Putamen (tissue), 1 donor: ENCODE measurements around the gene FBN2.

Experiments used
- DNase-seq: peaks from one replicate; pipeline ENCODE4 v3.0.0-alpha.2; 2016; ENCODE audit warnings: low spot score

FBN2 gene

DNA sequence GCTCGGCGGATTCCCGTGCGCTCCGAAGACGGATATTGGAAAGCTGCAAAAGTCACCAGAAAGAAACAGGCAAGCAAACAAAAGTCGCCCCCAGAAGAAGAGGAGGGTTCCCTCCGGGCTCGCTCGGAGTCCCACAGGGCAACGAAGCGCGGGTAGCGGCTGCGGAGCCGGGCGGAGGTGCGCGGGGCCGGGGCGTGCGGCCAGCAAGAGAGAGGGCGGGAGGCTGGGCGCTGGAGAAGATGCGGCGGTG lies at the start of gene FBN2:
TSS of gene FBN2 (minus strand) at position 246 of the 250 bp plus-strand sequence. CDS start 642 bp downstream, outside the sequence.
- no peak for DNase-seq

DNA sequence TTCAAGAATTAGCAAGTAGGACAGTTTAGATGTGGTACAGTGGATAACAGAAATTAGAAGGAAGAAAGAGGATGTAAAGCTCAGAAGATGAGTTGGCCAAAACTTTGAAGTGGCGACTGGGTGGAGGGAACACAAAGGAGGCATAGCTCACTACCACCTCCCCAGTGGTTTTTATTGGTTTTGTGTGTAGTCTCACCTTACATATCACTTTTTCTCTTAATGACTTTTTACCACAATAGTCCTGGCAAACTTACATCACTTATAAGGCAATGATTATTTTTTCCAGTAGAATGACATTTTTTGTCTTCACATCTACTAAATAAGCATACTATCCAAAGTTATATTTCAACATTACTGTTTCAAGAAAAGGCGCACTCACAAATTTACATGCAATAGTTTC lies 49.2 kb upstream of the FBN2 start:
- no peak for DNase-seq

DNA sequence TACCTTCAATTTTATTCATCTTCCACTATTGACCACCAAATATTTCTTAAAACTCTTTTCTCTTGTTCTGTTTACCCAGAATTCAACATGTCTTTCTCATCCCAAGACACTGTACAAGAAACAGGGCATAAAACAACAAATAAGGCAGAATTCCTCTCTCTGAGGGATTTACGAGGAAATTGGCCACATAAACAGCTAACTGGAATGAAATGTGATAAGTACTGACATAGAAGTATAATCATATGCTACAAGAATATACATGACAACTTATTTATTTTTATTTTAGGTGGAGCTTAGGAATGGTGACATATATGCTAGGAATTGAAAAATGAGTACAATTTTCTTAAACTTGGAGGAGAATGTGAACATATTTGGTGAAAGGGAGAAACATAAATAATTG lies 48.8 kb upstream of the FBN2 start:
- no peak for DNase-seq

DNA sequence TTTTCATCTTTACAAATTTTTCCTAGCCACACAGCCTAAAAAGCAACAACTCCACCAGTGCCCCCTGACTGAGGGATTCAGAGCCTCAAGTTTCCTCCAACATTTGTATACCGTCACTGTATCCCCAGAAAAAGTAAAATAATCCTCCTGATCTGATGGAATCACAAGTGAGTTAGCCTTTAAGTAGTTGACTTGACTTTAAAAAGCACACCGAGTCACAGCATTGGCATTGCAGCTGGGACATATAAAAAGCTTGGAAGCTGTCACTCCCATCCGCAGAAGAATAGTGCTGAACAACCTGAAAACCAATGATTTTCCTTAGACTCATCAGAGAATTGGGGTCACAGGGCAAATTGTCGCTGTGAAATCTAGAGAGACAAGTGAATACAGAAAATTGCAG lies 41.6 kb upstream of the FBN2 start:
- DNase-seq: no peak

DNA sequence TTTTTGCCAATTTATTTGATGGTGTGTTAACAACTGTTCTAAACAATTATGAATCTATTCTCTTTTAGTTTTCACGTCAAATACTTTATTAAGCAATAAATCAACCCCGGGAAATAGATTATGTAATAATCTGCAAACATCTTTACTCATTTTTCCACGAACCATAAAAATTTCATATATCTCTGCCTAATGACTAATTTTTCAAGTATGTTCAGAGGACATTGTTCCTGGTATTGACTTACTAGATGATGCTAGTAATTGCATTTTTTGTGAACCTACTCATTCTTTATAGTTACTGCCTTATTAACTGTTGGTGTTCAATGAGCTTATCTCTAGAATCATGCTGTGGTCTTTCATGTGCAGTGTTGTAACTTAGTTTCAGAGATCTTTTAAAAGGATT lies 41.0 kb upstream of the FBN2 start:
- no peak for DNase-seq

DNA sequence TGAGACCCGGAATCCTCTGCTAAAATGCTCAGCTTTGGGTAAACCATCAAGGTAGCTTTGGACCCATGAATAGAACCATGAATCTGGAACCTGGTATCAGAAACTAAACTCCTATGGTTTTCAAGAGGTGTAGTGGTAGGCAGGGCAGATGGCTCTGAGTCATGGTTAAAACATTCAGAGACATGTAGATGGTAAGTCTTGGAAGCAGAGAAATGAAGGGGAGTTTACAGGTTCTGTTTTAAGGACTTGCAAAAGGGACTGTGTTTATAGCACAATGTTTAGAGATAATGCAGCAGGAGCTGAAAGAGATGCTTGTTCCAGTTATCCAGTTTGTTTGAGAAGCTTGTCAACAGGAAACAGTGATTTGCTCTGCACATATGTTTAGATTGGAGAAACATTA lies 36.0 kb upstream of the FBN2 start:
- no peak for DNase-seq

DNA sequence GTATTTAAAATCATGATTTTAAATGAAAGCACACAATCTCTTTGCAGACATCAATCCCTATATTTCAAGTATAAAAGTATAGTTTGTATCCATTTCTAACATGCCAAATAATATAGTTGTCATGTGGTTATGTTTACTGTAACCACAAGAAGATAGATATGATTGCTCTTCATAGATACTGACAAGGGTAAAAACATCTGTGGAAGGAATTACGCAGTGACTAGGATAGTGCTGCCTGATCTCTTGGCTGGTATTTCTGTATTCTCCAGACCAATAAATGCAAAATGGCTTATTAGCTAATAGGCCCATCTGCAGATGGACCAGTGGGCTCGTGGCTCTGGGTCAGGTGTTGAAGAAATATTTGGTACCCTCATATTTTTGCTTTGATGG lies 34.9 kb upstream of the FBN2 start:
- DNase-seq: no peak

DNA sequence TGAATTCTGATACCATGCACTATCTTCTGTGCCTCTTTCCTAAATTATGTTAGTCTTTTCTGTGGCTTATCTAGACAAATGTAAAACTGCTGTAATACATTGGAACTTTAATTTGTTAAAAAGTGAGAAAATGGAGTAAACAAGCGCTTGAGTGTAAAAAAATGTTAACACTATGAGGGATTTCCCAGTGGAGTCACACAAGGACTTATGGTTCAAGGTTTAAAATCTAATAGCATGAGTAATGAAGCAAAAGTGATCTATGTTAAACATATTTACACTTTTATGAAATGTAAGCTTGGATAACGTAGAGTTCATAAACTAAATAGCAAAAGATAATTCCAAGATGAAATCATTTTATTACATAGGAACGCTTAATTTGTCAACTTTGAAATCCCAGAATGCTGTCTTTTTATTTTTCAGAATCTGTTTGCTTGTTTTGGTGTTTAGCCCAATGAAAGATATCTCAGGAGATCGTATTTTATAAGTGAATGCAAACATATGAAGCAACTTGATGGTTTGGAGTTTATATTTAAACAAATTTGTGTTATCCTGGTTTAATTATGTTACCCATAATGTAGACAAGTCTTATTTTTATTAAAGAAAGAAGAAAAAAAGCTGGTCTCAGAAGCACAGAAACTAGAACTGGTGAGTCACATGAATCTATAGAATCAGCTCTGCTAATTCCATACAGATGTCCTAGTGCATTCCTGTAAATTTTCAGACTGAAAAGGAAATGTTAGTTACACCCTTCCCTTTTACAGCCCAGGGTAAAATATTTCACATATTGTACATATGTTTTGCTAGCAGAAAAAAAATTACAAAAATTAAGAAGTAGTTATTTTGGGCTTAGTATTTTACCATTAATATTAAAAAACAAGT lies 34.2 kb upstream of the FBN2 start:
- no peak for DNase-seq

DNA sequence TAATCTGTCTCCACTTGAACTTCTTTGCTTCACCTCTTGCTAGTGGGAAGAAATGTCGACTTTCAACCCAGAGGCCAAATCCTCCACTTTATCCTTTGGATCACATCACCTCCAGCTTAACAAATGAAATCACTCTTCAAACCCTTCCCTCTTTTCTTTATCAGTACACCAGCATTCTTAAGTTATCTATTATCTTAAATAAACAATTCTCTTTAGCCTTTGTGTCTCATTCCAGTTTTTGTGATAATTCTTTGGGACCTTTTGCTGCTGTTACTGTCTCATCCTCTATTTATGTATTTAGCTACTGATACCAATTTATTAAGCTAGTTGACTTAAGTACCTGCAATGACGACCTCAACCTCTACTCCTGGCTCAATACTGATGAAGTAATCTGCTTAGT lies 28.1 kb upstream of the FBN2 start:
- DNase-seq: no peak

DNA sequence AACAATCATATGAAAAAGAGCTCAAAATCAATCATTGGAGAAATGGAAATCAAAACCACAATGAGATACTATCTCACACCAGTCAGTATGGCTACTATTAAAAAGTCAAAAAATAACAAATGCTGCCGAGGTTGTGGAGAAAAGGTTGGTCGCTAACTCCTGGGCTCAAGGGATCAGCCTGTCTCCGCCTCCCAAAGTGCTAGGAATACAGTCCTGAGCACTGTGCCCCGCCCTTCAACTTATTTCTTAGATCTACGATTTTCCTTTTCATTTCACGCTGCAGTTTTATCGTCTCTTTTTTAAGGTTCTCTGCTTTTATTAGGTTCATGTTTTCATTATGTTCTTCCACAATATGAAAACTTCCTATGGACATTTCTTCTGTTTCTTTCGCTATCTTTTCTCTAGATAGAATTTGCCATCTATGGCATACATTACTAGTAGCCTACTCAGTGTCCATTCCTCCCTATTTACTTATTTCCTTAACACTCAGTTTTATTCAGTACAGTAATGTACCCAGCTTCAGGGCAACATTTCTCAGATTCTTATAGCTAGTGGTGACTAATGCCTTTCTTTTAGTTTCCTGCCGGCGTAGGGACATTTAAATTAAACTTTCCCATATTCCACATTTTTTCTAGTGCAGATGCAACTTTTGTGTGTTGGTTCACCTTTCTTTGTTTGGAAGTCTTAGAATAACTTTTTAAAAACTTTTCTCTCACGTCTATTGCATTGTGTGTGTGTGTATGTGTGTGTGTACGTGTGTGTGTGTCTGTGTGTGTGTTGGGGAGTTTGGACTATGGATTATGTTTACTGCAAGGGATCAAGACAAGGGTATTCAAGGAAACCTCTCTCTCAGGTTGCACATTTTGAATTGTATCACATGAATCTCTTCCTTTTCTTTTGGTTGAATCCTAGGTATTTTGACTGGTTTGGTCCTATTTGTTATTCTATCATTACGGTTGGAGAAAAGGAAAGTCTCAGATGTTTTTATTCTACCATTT lies 21.6 kb upstream of the FBN2 start:
- no peak for DNase-seq

DNA sequence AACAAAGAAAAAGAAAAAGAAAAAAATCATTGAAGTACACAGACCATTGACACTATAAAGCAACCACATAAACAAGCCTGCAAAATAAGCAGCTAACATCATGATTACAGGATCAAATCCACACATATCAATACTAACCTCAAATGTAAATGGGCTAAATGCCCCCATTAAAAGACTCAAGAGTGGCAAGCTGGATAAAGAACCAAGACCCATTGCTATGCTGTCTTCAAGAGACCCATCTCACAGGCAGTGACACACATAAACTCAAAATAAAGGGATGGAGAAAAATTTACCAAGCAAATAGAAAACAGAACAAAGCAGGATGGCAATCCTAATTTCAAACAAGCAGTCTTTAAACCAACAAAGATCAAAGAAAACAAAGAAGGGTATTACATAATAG lies 15.7 kb upstream of the FBN2 start:
- no peak for DNase-seq

DNA sequence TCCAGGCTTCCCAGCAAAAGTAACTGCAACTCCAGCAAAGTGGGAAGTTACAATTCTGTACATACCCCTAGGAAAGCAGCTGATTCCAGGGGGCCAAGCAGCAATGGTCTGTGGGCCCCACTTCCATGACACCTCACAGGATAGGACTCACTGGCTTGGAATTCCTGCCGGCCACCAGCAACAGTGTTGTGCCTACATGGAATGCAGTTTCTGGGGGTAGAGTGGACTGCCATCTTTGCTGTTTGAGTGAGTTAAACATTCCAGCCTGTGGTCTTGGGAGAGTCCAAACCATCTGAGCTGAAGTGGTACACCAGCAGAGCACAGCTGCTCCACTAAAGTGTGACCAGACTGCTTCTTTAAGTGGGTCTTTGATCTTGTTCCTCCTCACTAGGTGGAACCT lies 13.4 kb upstream of the FBN2 start:
- no peak for DNase-seq

DNA sequence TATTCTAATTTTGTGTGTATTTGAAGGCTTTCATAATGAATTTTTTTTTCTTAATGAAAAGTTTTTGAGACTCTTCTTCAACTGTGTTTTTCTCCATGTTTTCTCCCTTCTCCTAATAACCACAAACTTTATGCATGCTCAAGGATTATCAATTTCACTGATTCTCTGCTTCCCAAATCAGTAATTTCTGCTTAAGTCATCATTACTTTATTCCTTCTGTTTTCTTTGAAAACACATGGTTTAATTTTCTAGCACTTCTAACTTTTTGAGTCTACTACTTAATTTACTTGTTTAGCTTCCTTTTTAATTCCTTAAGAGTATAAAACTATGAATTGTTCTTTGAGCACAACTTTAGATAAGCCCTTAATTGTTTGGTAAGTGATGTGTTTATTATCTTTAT lies 11.5 kb upstream of the FBN2 start:
- no peak for DNase-seq

DNA sequence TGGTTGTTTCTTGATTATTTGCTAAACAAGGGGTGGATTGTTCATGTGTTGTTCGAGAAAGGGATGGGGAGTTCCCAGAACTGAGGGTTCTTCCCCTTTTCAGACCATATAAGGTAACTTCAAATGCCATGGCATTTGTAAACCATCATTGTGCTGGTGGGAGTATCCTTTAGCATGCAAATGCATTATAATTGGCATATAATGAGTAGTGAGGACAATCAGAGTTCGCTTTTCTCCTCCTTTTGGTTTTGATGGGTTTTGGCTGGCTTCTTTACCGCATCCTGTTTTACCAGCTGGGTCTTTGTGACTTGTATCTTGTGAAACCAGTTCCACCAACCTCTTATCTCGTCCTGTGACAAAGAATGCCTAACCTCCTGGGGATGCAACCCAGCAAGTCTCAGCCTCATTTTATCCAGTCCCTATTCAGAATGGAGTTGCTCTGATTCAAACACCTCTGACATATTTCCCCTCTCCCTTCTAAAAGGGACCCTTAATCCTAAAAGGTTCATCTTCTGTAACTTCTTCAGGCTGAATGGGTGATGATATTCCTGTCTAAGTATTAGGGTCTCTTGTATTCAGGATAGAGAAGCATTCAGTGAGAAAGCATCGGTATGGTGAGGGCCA lies 8.7 kb upstream of the FBN2 start:
- no peak for DNase-seq

DNA sequence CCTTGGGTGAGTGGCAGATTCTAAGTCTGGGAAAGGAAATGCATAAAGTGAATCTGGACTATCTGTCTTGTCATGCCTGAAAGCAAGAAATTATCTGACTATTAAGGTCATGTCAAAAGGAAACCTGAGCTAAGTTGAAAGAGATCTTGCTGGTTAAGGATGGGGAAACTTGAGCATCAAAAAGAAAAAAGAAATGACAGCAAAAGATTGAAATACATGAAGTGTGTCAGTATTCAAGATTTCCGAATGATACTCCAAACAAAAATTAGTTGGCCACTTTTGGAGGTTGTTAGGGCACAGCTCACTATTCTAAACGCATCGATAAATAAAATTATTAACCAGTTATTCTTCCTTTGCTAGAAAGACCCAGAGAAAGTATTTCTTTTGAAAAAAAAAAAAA lies 3.3 kb upstream of the FBN2 start:
- DNase-seq: no peak

DNA sequence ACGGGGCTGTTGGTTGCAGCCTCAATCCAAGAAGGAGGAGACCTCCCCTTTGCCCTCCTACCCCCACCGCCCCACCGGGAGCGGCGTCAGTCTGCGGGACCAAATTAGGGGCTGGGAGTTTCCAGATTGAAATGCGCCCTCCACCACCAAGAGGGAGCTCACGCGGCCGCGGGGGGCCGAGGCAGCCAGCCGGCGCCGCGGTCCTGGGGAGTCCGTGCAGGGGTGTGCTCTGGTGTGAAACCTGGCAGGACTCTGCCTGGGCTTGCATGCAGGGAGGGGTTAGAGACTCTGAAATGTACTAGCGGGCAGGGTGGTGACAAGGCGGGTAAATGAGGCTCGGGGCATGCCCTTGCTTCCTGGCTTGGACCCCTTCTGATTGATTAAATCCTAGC lies 989 bp upstream of the FBN2 start:
- no peak for DNase-seq

DNA sequence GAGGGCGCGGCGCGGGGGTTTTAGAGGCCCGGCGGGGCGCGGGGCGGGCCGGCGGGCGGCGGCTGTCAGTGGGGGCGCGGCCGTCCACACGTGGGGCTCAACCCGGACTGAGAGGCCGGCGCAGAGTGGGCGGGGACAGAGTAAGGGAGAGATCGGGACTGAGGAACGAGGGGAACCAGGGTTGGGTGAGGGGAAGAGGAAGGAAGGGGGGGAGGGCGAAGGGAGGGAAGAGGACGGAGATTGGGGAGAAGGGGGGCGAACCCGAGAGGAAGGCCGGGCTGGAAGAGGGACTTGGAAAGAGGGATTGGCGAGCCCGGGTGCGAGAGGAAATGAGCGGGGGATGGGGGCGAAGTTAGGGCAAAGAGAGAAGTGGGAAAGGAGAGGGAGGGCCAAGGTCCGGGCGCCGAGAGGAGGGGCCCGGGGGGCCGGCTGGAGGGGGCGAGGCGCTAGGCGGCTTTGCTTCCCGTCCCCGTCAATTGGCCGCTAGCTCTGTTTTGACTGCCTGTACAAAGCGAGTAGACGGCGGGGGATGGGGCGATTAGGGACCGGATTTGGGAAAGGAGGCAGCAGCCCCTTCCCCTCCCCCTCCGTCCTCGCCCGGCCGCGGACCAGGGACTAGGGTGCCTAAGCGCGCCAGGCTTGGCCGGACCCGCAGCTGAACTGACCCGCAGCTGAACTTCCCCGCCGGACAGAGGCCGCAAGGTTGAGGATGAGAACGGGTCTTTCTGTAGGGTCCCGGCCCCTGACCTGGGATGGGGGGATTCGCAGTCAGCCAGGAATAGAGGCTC lies 399 bp upstream of the FBN2 start:
- no peak for DNase-seq

DNA sequence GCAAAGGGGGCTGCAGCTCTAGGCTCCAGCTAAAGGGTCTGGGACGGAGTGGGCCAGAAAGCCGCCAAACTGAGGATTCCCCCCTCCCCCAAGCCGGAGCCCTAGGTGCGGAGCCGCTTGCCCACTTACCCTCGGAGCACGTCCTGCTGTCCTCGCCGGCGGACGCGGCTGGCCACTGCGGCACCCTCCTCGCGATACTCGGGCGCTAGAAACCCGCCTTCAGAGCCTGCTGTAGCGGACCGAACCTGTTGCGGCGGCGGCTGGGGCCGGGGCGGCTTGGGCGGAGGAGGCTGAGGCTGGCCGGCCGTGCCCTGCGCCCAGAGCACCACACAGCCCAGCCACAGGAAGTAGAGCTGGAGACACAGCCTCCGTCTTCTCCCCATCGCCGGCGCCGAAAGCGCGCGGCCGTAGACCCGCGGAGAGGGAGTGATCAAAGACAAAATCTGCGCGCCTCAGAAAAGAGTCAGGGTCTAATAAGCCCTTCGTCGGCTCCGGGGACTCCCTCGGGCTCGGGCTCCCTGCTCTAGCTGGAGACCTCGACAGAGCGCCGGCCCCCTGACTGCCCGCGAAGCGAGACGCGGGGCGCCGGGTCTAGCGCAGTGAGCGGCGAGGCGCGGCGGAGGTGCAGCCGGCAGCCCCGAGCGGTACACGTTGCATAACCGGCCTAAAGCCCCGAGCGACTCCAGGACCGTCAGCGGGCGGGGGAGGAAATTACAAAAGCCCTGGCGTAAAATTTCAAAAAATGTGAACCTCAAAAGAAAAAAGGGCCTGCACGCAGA lies 635 bp downstream of the FBN2 start:
- no peak for DNase-seq

DNA sequence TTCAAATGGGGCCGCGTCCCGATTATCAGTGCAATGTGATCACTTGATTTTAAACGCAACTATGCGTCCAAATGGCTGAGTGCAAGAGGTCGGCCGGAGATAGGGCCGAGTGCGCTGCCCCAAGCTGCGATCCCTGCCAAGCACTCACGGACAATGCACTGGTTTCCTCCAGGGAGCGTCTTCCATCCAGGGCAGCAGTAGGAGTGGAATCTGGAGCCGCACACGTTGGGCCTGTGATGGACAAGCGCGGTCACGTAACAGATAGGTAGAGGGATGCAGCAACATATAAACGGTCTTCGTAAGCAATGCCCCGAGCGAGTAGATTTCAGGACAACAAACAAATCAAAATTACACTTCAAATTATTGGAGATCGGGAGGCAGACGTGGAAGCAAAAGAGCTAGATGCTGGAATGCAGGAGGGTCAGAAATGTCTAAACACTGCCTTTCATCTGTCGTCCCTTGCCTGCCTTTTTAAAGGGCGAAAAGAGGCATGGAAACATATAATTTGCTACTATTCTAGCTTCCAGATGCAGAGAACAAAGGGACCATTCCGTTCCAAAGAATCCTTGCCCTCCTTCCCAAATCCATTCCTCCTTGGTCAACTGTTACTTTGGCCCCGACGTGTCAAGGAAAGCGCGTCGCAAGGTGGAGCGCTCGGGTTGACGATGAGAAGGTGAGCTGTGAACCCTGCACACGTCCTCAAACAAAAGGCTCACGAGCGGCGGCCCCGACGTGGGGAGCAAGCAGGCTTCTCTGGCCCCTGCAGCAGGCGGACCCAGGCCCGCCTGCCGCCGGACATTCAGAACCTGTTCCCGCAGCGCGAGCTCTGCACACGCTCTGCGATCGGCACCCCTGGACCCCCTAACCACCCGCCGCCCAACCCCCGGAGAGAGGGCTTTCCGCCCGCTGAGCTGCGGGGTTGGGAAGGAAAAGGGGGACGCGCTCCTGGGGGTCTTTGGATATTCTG lies 1.5 kb downstream of the FBN2 start:
- no peak for DNase-seq

DNA sequence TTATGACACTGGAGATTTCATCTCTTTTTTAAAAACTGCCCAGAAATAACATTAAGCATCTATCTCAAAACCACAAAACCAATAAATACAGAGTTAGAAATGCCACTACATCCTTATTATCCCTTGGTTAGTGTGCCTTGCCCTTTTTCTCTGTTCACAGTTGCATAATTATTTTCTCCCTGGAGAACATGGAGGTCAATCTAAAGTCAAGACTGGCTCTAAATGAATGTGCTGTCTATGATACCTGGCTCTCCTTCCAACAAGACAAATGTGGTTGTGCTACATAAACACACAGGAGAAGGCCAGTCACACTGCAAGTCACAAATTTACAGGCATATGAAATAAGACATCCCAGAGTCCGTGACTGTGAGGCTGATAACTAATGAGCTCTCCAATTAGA lies 2.8 kb downstream of the FBN2 start:
- DNase-seq: no peak
